Astrocyte of the spinal cord (primary cell): ENCODE data around the gene ILK.

Experiments
- DNase-seq: peaks from one replicate; pipeline ENCODE4 v3.0.0; 2011; ENCODE audit warnings: low read depth, low spot score
- H3K4me3 ChIP-seq: 2 replicates; pipeline ENCODE4 v1.5.1; 2011; ENCODE audit warnings: low read depth, mild to moderate bottlenecking, low read length, moderate library complexity
- in situ Hi-C: cut with HindIII; loops from 2 replicates; pipeline ENCODE4 v1.10.0; 2017; ENCODE audit warnings: low sequenced_read_pairs
- TF ChIP-seq, protein P1 (sequence below): IDR thresholded peaks from 2 replicates; pipeline ENCODE4 v1.5.1; 2012; ENCODE audit warnings: low read depth, mild to moderate bottlenecking, low read length, inconsistent platforms

Gene ILK

GRCh38 chr11:6642957-6643356, 39.4 kb downstream of the ILK start:
- DNase-seq: no peak
- in situ Hi-C loops: no loop called here
- H3K4me3 ChIP-seq: no peak overlapping the region
- TF ChIP-seq, protein P1, sequence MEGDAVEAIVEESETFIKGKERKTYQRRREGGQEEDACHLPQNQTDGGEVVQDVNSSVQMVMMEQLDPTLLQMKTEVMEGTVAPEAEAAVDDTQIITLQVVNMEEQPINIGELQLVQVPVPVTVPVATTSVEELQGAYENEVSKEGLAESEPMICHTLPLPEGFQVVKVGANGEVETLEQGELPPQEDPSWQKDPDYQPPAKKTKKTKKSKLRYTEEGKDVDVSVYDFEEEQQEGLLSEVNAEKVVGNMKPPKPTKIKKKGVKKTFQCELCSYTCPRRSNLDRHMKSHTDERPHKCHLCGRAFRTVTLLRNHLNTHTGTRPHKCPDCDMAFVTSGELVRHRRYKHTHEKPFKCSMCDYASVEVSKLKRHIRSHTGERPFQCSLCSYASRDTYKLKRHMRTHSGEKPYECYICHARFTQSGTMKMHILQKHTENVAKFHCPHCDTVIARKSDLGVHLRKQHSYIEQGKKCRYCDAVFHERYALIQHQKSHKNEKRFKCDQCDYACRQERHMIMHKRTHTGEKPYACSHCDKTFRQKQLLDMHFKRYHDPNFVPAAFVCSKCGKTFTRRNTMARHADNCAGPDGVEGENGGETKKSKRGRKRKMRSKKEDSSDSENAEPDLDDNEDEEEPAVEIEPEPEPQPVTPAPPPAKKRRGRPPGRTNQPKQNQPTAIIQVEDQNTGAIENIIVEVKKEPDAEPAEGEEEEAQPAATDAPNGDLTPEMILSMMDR: no peak

DNA sequence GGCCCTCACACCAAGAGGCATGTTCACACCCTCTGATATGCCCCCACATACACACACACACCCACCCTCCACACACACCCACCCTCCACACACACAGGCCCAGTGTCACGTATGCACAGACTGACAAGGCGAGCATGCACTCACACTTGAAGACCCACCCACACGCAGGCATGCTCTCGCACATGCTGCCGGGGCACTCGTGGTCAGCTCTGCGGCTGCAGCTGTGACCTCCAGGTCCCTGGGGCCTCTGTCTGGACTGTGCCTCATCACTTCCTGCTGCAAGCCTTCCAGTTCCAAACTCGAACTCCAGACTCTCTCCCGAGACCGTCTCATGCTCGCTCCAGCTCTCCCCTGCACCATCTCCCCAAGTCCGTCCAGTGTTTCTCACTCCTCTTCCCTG, 42.5 kb downstream of the ILK start:
- DNase-seq: peak; percentile 49
- no peak overlapping the region for H3K4me3 ChIP-seq
- TF ChIP-seq, protein P1: no peak

GRCh38 chr11:6646576-6646917, 43.0 kb downstream of the ILK start:
- DNase-seq: peak; percentile 29
- TF ChIP-seq, protein P1: no peak
- in situ Hi-C loops: no loop called here
- no peak overlapping the region for H3K4me3 ChIP-seq

More for the DNA sequence above, 42.5 kb downstream of the ILK start:
- in situ Hi-C loops: no loop called here

GRCh38 chr11:6646918-6647679, 43.5 kb downstream of the ILK start:
- in situ Hi-C loops: no loop called here
- peak; percentile 32 for DNase-seq
- no peak overlapping the region for H3K4me3 ChIP-seq
- TF ChIP-seq, protein P1: no peak

DNA sequence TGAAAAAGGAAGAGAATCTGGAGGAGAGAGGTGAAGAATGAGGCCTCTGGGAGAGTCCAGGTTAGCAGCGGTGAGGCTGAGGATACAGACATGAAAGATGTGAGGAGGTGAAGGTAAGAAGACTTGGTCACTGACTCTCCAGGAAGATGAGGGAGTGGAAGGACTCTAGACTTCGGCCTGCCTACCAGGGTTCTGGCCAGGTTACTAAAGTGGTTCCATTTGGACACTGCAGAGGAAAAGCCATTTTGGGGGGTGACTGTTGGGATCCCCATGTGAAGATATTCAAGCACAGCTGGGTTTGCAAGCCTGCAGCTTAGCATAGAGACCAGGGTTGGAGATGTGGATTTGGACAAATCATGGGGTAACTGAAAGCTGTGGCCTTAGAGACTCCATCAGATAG, 44.3 kb downstream of the ILK start:
- TF ChIP-seq, protein P1: no peak
- in situ Hi-C loops: no loop called here
- no peak for DNase-seq
- H3K4me3 ChIP-seq: no peak overlapping the region

DNA sequence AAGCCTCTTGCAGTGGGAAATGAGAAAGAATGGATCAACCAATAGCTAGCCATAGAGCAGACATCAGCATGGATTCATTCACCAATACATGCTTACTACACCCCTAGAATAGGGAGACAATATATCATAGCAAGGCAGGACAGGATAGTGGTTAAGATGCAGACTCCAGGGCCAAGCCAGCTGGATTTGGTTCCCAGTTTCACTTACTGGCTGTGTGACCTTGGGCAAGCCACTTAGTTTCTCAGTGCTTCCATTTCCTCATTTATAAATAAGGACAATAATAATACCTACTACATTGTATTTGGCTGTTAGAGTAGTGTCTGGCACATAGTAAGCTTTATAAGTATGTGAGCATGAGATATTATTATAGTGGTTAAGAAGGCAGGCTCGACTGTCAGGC, 44.9 kb downstream of the ILK start:
- TF ChIP-seq, protein P1: no peak
- DNase-seq: no peak
- H3K4me3 ChIP-seq: no peak overlapping the region
- in situ Hi-C loops: no loop called here

- in situ Hi-C loops: no loop called here
- TF ChIP-seq, protein P1: no peak
- H3K4me3 ChIP-seq: no peak overlapping the region
Observed at GRCh38 chr11:6650104-6650503, 46.5 kb downstream of the ILK start.

More at GRCh38 chr11:6650104-6650503, 46.5 kb downstream of the ILK start:
- no peak for DNase-seq
